ENCODE results near the gene RALA.

- TF ChIP-seq, protein P1, sequence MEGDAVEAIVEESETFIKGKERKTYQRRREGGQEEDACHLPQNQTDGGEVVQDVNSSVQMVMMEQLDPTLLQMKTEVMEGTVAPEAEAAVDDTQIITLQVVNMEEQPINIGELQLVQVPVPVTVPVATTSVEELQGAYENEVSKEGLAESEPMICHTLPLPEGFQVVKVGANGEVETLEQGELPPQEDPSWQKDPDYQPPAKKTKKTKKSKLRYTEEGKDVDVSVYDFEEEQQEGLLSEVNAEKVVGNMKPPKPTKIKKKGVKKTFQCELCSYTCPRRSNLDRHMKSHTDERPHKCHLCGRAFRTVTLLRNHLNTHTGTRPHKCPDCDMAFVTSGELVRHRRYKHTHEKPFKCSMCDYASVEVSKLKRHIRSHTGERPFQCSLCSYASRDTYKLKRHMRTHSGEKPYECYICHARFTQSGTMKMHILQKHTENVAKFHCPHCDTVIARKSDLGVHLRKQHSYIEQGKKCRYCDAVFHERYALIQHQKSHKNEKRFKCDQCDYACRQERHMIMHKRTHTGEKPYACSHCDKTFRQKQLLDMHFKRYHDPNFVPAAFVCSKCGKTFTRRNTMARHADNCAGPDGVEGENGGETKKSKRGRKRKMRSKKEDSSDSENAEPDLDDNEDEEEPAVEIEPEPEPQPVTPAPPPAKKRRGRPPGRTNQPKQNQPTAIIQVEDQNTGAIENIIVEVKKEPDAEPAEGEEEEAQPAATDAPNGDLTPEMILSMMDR (conservative IDR thresholded peaks at IDR 0.05 in 1 of 2, IDR thresholded peaks at IDR 0.05 in 1 of 2; ENCODE audit: extremely low read depth in 1 of 2, insufficient read depth in 1 of 2, low read depth in 1 of 2, low read length in 2 of 2): no peak
- no peak for TF ChIP-seq EZH2 (IDR thresholded peaks at IDR 0.05; ENCODE audit: borderline replicate concordance, low read length)
Measured at GRCh38 chr7:39589323-39590111, 33.9 kb upstream of the RALA start.

All from mammary epithelial cell (primary cell).